NCI-H2196 (cell line): ENCODE results near the gene CDC73.

ENCODE experiments used
- DNase-seq: peaks from one replicate; lab custom pipeline; 2025; ENCODE audit not compliant: unreplicated experiment; lab: John Stamatoyannopoulos, UW

The CDC73 gene

GRCh38 chr1:193121616-193122593 lies at the start of gene CDC73:
Gene CDC73, plus strand, starts transcription at chr1:193122031. Its CDS starts 170 bp downstream, at chr1:193122201.
- DNase-seq: peak; percentile 98

DNA sequence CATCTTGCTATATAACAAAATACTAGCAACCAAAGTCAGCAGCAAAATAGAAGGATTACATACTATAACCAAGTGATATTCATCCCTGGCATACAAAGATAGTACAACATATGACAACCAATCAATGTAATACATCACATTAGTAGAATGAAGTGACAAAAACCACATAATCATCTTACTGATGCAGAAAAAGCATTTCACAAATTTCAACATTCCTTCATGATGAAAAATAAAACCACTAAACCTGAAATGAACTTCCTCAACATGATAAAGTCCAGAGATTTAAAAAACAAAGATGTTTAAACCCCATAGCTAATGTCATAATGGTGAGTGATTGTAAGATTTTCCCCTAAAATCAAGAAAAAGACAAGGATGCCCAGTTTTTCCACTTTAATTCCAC lies 43.8 kb upstream of the CDC73 start:
- no peak for DNase-seq

- no peak for DNase-seq
These were observed 42.6 kb upstream of the CDC73 start for GRCh38 chr1:193079187-193079586.

- DNase-seq: no peak
These were observed 38.3 kb upstream of the CDC73 start for GRCh38 chr1:193083365-193084088.

DNA sequence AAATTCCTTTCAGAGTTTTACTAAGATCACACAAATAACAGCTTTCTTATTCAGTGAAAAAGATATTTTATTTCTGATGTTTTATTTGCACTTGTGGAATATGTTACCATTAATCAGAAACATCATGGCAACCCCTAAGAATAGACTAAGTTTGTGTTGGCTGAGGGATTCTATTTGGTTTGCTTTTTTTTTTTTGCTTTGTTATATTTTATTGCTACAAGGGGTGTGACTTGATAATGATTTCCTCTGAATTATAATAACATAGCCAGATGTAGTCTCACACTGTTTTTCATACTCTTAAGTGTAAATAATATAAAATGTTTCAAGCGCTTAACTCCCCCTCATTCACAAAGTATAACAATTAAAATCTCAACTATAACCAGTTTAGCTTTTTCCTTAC lies 36.6 kb upstream of the CDC73 start:
- DNase-seq: no peak

GRCh38 chr1:193086342-193086741 lies 35.5 kb upstream of the CDC73 start:
- DNase-seq: no peak

- no peak for DNase-seq
These were observed 33.9 kb upstream of the CDC73 start for GRCh38 chr1:193087893-193088292.

- DNase-seq: no peak
These were observed 31.0 kb upstream of the CDC73 start for GRCh38 chr1:193090865-193091264.

DNA sequence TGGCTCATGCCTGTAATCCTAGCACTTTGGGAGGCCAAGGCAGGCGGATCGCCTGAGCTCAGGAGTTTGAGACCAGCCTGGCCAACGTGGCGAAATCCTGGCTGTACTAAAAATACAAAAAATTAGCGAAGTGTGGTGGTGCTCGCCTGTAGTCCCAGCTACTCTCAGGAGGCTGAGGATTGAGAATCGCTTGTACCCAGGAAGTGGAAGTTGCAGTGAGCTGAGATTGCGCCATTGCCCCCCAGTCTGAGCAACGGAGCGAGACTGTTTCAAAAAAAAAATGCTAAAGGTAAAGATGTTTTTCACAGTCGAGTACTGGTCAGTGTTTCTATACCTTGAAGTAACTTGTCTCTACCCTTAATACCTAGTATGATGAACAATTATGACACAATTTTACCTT lies 27.7 kb upstream of the CDC73 start:
- DNase-seq: no peak

GRCh38 chr1:193102662-193103061 lies 19.2 kb upstream of the CDC73 start:
- DNase-seq: no peak

- DNase-seq: no peak
These were observed 17.9 kb upstream of the CDC73 start for GRCh38 chr1:193103759-193104501.

DNA sequence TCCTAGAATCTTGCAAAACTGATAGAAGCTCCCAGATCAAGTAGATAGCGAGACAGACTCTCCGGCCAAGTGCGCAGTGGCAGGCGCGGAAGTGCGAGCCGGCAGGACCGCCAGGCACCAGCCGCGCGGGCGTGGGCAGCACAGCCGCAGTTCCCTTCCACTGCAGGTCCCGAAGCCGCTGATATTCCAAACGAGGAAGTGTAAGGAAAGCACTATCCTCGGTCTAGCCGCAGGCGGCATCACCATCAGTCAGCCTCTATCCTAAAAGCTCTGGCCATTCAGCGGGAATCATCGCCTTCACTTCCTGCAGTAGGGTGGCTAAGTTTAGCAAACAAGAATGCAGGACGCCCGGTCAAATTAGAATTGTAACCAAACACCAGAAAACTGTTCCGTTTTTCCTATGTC lies 17.3 kb upstream of the CDC73 start:
- no peak for DNase-seq

DNA sequence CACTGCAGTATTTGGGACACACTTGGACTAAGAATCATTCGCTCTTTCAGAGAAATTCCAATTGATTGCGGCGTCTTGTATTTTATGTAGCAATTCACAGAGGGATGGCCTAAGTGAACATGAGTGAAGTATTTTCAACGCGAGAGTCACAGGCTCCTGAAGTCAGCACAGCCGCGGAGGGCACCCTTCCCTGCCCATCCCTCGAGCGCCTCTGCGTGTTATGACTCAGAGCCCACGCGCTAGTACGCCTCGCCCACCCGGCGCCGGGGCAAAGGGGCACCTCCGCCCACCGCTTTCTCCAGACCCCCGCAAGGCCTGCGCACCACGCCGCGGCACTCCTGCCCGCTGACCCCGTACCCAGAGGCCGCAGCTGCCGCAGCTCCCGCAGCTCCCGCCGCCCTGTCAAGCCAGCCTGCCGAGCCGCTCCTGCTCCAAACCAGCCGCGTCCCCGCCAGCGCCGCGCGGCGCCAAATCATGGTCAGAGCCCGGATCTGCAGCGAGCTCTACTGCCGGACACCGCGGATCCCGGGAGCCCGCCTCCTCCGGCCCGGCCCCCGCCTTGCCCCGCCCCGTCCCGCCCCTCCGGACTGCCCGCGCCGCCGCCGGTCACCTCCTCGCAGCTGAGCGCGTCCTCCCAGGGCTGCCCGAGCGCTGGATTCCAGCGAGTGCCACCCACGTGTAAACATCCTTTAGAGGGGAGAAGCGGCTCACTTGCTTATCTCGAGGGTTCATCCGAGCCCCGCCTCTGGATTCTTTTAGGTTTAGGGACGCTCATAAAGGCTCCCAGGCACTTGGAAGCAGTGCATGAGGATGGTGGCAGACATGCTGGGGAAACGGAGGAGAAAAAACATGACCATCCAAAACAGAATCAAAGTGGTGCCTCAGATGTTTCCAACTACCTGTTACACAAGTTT lies 16.7 kb upstream of the CDC73 start, which contains the start of gene GLRX2:
TSS of gene GLRX2 (minus strand) at position 508 of the 914 bp plus-strand sequence. CDS start at position 476, 32 bp downstream.
- DNase-seq: peak; percentile 77

DNA sequence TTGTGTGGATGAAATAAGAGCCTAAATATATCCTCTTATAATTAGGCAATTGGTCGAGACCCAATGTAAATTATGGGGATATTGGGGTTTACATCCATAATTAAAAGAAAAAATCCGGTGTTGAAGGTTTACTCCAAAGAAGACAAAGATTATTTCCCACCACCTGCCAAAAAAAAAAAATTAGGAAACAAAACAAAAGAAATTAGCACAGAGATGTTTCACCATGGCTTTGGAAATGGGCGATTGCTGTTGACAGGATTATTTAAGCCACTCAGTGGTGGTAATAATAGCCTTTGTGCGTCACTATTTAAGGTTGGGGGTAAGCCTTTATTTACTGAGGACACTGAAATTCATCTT lies 16.0 kb upstream of the CDC73 start:
- no peak for DNase-seq

DNA sequence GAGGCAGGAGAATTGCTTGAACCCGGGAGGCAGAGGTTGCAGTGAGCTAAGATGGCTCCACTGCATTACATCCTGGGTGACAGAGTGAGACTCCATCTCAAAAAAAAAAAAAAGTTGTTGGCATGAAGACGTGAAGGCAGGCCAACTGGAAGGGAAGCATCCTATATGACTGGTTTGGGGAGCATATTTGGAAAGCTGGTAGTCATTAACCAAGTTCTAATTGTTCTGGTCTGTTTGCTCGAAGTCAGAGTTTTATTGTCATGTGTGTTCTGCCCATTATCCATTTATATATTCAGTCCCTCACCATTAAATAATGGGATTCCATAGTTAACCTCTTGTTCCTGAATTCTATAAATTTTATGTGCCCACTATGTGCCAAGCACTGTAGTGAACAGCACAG lies 13.4 kb upstream of the CDC73 start:
- DNase-seq: no peak

DNA sequence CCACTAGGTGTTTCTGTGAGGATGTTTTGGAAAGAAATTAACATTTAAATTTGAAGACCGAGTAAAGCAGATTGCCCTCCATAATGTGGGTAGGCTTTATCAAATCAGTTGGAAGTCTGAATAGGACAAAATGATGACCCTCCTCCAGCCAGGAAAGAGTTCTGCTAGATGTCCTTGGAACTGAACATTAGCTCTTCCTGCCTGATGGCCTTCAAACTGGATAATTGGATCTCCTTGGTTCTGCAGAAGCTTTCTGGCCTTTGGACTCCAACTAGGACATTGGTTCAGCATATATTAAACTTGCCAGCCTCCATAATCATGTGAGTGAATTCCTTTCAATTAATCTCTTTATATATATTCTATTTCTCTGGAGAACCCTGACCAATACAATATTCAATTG lies 12.2 kb upstream of the CDC73 start:
- no peak for DNase-seq

- DNase-seq: no peak
These were observed 11.6 kb upstream of the CDC73 start for GRCh38 chr1:193110246-193110645.

DNA sequence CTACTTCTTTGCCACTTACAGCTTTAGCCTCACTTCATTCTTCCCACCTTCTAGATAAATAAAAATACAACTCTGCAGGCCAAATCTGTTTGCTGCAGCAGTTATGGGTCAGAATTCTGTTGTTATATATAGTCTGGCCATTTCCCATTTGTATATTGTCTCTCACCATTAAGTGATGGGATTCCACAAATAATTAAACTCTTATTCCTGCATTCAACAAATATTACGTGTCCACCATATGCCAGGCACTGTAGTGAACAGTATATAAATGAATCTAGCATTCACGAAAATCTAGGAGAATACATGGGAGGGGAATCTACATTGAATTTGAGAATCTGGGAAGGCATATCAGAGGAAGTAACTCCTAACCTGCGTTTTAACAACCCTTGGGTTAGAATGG lies 11.0 kb upstream of the CDC73 start:
- no peak for DNase-seq

DNA sequence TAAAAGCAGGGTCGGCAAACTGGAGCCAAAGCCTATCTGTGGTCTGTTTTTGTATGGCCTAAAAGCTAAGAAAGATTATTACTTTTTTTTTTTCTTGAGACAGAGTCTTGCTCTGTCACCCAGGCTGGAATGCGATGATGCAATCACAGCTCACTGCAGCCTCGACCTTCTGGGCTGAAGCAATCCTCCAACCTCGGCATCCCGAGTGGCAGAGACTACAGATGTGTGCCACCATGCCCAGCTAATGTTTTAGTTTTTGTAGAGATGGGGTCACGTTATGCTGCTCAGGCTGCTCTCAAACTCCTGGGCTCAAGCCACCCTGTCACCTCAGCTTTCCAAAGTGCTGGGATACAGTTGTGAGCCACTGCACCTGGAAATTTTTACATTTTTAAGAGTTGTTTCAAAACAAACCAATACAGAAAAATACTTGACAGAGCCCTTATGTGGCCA lies 10.2 kb upstream of the CDC73 start:
- no peak for DNase-seq

GRCh38 chr1:193113258-193113991 lies 8.4 kb upstream of the CDC73 start:
- no peak for DNase-seq
